ENCODE results near the gene ETFB. TPM values are rescaled to one million over a fixed set of nuclear protein-coding genes. Genes with fewer than 3 reads are reported as not detected.

ETFB gene
- total and polyA plus RNA-seq, 10 of the 15 experiments (the other 5 are each of a cell fraction or from before 2014, with no cell fraction given), result 15.1 to 166 (median 87.8) TPM

DNA sequence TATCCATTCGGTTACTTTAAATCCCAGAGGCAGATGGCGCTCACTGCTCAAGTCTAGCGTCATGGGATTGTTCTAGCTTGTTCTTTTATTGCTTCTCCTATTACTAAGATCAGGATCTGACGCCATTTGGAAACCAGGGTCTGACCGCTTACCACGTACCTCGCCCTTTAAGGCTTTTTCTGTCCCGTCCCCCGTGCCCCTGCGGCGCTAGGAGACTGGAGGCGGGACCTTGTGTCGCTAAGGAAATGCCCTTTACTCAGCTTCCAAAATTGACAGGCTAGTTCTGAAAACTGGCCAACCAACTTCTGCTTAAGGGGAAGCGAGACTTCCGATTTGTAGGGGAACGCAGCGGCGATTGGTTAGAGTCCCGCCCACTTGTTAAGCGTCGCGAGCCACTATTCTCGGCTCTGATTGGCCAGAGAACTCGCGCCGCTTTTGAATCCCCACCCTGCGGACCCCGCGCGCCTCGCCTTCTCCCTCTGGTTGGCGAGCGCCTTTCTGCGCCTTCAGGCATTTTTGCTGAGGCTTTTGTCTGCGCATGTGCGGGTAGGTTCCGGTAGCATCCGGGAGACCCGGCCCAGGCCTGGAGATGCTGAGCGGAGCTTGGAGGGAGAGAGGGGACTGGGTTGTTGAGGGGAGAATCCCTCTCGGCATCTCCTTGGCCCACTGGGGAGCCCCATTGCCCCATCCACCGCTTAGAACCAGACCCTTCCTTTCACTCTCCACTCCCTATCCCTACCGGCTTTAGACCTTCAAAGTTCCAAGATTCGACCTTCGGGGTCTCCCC lies 28.1 kb upstream of the ETFB start (continued):
- TF ChIP-seq POLR2AphosphoS2 (IDR thresholded peaks at IDR 0.05; ENCODE audit: low read depth, low read length) (no peak), BCL11A (IDR thresholded peaks at IDR 0.05; ENCODE audit: low read depth, low read length) (peak; percentile 35; the same call in 1 of the 2 replicates), MAX (IDR thresholded peaks at IDR 0.05; ENCODE audit: low read depth, low read length) (peak; percentile 97), NRF1 (conservative IDR thresholded peaks at IDR 0.05; ENCODE audit: low read depth, low read length) (peak; percentile 55), HDAC2 (IDR thresholded peaks at IDR 0.05) (peak; percentile 75; the same call in 1 of the 2 replicates), HCFC1 (IDR thresholded peaks at IDR 0.05; ENCODE audit: low read length) (no peak), TCF7 (IDR thresholded peaks at IDR 0.05; ENCODE audit: borderline replicate concordance) (no peak), REST (IDR thresholded peaks at IDR 0.05; ENCODE audit: low read depth, low read length) (no peak), CUX1 (IDR thresholded peaks at IDR 0.05; ENCODE audit: insufficient replicate concordance, low read depth, low read length) (peak; percentile 46), SREBF1 (IDR thresholded peaks at IDR 0.05; ENCODE audit: low read length) (no peak), PML (IDR thresholded peaks at IDR 0.05; ENCODE audit: low read length) (no peak), IKZF2 (IDR thresholded peaks at IDR 0.05) (peak in 1 of 2 experiments; percentile 21; a peak in 1 of 4 replicates), ZNF207 (IDR thresholded peaks at IDR 0.05; ENCODE audit: borderline replicate concordance) (0 out of 2 replicates have a peak, but pooled peaks have one; percentile 13), IRF4 (IDR thresholded peaks at IDR 0.05; ENCODE audit: low read depth, low read length) (no peak; the same call in 1 of the 2 replicates), POLR2A (IDR thresholded peaks at IDR 0.05; ENCODE audit: low read depth, low read length) (peak; percentile 83)
- TF ChIP-seq, protein P1, sequence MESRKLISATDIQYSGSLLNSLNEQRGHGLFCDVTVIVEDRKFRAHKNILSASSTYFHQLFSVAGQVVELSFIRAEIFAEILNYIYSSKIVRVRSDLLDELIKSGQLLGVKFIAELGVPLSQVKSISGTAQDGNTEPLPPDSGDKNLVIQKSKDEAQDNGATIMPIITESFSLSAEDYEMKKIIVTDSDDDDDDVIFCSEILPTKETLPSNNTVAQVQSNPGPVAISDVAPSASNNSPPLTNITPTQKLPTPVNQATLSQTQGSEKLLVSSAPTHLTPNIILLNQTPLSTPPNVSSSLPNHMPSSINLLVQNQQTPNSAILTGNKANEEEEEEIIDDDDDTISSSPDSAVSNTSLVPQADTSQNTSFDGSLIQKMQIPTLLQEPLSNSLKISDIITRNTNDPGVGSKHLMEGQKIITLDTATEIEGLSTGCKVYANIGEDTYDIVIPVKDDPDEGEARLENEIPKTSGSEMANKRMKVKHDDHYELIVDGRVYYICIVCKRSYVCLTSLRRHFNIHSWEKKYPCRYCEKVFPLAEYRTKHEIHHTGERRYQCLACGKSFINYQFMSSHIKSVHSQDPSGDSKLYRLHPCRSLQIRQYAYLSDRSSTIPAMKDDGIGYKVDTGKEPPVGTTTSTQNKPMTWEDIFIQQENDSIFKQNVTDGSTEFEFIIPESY (IDR thresholded peaks at IDR 0.05), result no peak
- TF ChIP-seq, protein P2, sequence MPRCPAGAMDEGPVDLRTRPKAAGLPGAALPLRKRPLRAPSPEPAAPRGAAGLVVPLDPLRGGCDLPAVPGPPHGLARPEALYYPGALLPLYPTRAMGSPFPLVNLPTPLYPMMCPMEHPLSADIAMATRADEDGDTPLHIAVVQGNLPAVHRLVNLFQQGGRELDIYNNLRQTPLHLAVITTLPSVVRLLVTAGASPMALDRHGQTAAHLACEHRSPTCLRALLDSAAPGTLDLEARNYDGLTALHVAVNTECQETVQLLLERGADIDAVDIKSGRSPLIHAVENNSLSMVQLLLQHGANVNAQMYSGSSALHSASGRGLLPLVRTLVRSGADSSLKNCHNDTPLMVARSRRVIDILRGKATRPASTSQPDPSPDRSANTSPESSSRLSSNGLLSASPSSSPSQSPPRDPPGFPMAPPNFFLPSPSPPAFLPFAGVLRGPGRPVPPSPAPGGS (IDR thresholded peaks at IDR 0.05; ENCODE audit: borderline replicate concordance, insufficient read depth, low read depth, low read length, poor library complexity, severe bottlenecking), result no peak
